ENCODE measurements around the gene HOXD12. TPM values are rescaled to one million over a fixed set of nuclear protein-coding genes. Genes with fewer than 3 reads are reported as not detected.

HOXD12 gene
- total RNA-seq, 1 donor from 2014 or later, result not detected

DNA sequence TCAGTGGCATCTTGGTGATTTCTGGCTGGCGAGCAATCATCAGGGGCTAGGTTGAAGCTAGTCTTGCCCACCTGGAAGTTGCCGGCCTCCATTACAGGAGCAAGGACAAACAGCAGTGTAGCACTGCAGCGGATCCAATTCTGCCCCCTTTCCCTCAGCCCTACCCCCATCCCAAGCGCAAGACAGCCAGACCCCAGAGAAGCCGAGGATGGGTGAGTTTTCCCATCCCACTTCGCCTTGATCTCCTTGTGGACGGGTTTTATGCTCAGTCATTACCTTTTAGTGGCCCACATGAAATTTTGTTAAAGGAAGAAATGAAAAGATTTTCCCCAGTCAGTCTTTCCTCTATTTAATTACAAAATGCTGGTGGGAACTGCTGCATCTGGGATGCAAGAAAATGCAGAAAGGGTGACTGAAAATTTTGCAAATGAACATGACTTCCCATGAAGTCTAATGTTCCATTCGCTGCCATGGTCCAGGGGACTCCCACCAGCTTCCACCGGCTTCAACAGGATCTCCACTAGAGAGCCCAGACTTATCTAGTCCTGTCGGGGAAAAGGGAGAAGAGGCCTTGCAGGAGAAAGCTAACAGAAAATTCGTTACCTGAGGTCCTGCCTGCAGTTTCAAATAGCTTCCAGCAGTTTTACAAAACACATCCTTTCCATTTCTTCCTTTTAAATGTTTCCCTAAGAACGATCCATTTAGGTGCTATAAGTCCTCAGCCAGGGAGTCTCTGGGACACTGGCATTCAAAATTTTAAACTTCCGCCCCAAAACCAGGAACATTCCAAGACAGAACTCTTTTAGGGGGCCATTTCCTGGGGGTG lies 21.0 kb downstream of the HOXD12 start:
- no peak for DNase-seq (ENCODE audit: extremely low spot score, unreplicated experiment)
- H3K4me3 Mint-ChIP-seq, result peak overlapping the region; percentile 34
- H3K9me3 Mint-ChIP-seq, result peaks cover 6% of the 10 kb centered on the region
- peaks cover 7% of the 10 kb centered on the region for H3K4me1 Mint-ChIP-seq (ENCODE audit: unreplicated experiment)
- no peak overlapping the region for H3K27ac Mint-ChIP-seq
- TF ChIP-seq, protein P1, sequence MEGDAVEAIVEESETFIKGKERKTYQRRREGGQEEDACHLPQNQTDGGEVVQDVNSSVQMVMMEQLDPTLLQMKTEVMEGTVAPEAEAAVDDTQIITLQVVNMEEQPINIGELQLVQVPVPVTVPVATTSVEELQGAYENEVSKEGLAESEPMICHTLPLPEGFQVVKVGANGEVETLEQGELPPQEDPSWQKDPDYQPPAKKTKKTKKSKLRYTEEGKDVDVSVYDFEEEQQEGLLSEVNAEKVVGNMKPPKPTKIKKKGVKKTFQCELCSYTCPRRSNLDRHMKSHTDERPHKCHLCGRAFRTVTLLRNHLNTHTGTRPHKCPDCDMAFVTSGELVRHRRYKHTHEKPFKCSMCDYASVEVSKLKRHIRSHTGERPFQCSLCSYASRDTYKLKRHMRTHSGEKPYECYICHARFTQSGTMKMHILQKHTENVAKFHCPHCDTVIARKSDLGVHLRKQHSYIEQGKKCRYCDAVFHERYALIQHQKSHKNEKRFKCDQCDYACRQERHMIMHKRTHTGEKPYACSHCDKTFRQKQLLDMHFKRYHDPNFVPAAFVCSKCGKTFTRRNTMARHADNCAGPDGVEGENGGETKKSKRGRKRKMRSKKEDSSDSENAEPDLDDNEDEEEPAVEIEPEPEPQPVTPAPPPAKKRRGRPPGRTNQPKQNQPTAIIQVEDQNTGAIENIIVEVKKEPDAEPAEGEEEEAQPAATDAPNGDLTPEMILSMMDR (conservative IDR thresholded peaks at IDR 0.05), result peak; percentile 24
- peaks cover 93% of the 10 kb centered on the region for H3K27me3 Mint-ChIP-seq
- H3K36me3 Mint-ChIP-seq, result peaks cover 9% of the 10 kb centered on the region

DNA sequence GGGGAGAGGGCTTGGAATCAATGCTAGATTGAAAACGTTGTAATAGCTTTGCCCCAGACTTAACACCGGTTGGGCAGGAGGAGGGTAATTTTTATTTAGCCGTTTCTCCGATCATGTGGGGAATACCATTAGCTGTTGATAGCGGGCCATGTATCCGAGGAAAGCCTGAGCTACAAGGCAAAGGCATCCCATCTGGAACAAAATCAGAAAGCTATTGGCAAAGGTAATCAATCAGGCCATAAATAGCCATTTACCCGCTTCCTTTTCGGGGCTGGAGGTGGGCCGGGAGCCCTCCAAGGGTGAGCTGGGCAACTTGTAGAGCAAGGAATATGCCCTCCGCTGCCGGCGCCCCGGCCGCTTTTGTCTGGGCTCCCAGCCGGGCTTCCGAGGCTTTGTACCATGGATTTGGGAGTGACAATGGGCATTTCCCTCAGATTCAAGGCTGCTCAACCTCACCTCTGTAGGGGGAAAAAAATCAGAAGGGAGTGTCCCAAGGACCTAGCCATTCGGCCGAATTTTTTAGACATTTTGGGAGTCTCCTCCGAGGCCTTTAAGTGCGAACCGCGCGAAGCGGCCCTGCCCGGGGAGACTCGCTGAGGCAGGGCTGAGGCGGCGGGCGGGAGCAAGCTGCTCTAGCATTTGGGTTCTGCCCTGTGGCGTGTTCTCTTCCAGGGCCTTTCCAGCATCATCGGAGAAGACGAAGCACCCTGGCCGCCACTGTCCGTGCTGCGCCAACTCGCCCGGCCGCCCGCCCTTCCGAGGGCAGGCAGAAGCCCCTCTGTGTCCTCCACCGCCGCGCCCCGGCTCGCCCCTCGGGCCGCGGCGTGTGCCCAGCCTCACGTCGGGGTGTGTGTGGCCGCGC lies 21.8 kb downstream of the HOXD12 start:
- TF ChIP-seq, protein P1 (conservative IDR thresholded peaks at IDR 0.05), result no peak
- DNase-seq (ENCODE audit: extremely low spot score, unreplicated experiment), result no peak
- Mint-ChIP-seq H3K9me3 (peaks cover 6% of the 10 kb centered on the region), H3K36me3 (peaks cover 9% of the 10 kb centered on the region), H3K4me1 (ENCODE audit: unreplicated experiment) (peaks cover 7% of the 10 kb centered on the region), H3K27ac (no peak overlapping the region), H3K27me3 (peaks cover 93% of the 10 kb centered on the region), H3K4me3 (peak overlapping the region; percentile 34)

DNA sequence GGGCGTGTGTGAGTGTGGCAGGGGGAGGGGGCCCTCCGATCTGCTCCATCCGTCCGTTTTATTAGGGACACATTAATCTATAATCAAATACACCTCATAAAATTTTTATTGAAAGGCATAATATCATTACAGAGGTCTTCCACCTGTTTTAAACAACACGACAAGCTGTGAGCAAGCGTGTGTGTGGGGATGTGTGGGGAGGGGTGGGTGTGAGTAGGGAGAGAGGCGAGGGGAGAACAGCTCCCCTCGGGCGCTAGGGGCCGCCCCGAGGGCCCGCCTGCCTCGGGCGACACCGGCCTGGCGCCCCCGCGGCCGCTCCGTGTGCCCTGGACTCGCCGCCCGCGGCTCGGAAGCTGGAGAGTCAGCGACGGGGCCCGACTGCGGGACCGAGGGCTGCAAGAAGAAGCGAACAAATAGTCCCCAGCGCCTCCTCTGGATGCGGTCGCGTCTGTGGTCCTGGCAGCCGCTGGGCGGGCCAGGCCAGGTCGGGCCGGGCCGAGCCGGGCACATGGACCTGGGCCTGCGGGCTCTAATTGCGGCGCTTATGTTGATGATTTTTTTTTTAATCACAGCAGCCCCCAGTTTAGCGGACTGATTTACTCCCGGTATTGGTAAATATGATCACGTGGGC lies 22.6 kb downstream of the HOXD12 start:
- Mint-ChIP-seq H3K9me3 (no peaks in the 10 kb centered on the region), H3K4me1 (ENCODE audit: unreplicated experiment) (peaks cover 7% of the 10 kb centered on the region), H3K27me3 (peaks cover 93% of the 10 kb centered on the region)

DNA sequence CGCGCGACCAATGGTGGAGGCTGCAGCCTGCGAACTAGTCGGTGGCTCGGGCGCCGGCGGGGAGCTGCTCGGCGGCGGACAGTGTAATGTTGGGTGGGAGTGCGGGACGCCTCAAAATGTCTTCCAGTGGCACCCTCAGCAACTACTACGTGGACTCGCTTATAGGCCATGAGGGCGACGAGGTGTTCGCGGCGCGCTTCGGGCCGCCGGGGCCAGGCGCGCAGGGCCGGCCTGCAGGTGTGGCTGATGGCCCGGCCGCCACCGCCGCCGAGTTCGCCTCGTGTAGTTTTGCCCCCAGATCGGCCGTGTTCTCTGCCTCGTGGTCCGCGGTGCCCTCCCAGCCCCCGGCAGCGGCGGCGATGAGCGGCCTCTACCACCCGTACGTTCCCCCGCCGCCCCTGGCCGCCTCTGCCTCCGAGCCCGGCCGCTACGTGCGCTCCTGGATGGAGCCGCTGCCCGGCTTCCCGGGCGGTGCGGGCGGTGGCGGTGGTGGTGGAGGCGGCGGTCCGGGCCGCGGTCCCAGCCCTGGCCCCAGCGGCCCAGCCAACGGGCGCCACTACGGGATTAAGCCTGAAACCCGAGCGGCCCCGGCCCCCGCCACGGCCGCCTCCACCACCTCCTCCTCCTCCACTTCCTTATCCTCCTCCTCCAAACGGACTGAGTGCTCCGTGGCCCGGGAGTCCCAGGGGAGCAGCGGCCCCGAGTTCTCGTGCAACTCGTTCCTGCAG lies 23.3 kb downstream of the HOXD12 start, which contains the start of gene HOXD9:
Gene HOXD9, plus strand, starts transcription at position 37 of the 728 bp plus-strand sequence. Its CDS starts 50 bp downstream, at position 87.
- Mint-ChIP-seq H3K27ac (no peak within 1 kb of the TSS), H3K27me3 (peaks cover 94% of the 10 kb centered on the region), H3K36me3 (peaks cover 4% of the 10 kb centered on the region), H3K4me1 (ENCODE audit: unreplicated experiment) (peaks cover 7% of the 10 kb centered on the region), H3K9me3 (no peaks in the 10 kb centered on the region), H3K4me3 (peak within 1 kb of the TSS; percentile 87)
- no peak for DNase-seq (ENCODE audit: extremely low spot score, unreplicated experiment)
- TF ChIP-seq, protein P1 (conservative IDR thresholded peaks at IDR 0.05), result no peak

More for the DNA sequence above, 22.6 kb downstream of the HOXD12 start:
- TF ChIP-seq, protein P1 (conservative IDR thresholded peaks at IDR 0.05), result peak; percentile 19
- DNase-seq (ENCODE audit: extremely low spot score, unreplicated experiment), result no peak
- no peak overlapping the region for H3K27ac Mint-ChIP-seq
- peaks cover 4% of the 10 kb centered on the region for H3K36me3 Mint-ChIP-seq
- peak overlapping the region; percentile 87 for H3K4me3 Mint-ChIP-seq

All from type B pancreatic cell (in vitro differentiated cells).